ENCODE measurements around the gene RGL4. TPM values are rescaled to one million over a fixed set of nuclear protein-coding genes. Genes with fewer than 3 reads are reported as not detected.

Gene RGL4
- total and polyA plus RNA-seq, 2 of the 13 experiments (the other 11 are each of a cell fraction or from before 2014, with no cell fraction given) = not detected

GRCh38 chr22:23675502-23676415 is 15.1 kb upstream of the RGL4 start (continued):
- TF ChIP-seq HNF1A (IDR thresholded peaks at IDR 0.05; ENCODE audit: low read depth) (peak; percentile 90), HNF1A (CRISPR knock-in tag; IDR thresholded peaks at IDR 0.05; ENCODE audit: borderline replicate concordance) (peak; percentile 96), EEA1 (CRISPR knock-in tag; IDR thresholded peaks at IDR 0.05; ENCODE audit: borderline replicate concordance) (0 out of 2 replicates have a peak, but pooled peaks have one; percentile 22), DBP (CRISPR knock-in tag; IDR thresholded peaks at IDR 0.05; ENCODE audit: not compliant biosample characterization) (no peak), HOXA9 (CRISPR knock-in tag; IDR thresholded peaks at IDR 0.05; ENCODE audit: borderline replicate concordance) (no peak), NONO (IDR thresholded peaks at IDR 0.05) (no peak), NONO (CRISPR knock-in tag; conservative IDR thresholded peaks at IDR 0.05) (peak; percentile 65; the same call in 1 of the 2 replicates), REPIN1 (CRISPR knock-in tag; IDR thresholded peaks at IDR 0.05; ENCODE audit: borderline replicate concordance, low read depth) (no peak), ETV5 (CRISPR knock-in tag; IDR thresholded peaks at IDR 0.05; ENCODE audit: borderline replicate concordance) (0 out of 2 replicates have a peak, but pooled peaks have one; percentile 9), PCBP2 (optimal IDR thresholded peaks at IDR 0.05; ENCODE audit: low read depth, low read length, poor library complexity, severe bottlenecking) (no peak), GATA4 (IDR thresholded peaks at IDR 0.05; ENCODE audit: borderline replicate concordance, low read depth) (no peak), MZF1 (CRISPR knock-in tag; IDR thresholded peaks at IDR 0.05; ENCODE audit: borderline replicate concordance) (no peak), ZBTB1 (CRISPR knock-in tag; IDR thresholded peaks at IDR 0.05; ENCODE audit: borderline replicate concordance) (no peak), NFKBIZ (CRISPR knock-in tag; IDR thresholded peaks at IDR 0.05) (no peak), ZNF75D (CRISPR knock-in tag; IDR thresholded peaks at IDR 0.05; ENCODE audit: borderline replicate concordance) (no peak), ZSCAN12 (CRISPR knock-in tag; IDR thresholded peaks at IDR 0.05) (no peak), ZNF12 (CRISPR knock-in tag; IDR thresholded peaks at IDR 0.05) (0 out of 2 replicates have a peak, but pooled peaks have one; percentile 12), SP5 (CRISPR knock-in tag; IDR thresholded peaks at IDR 0.05; ENCODE audit: borderline replicate concordance, low read depth) (peak; percentile 22; the same call in 1 of the 2 replicates), ZNF432 (CRISPR knock-in tag; IDR thresholded peaks at IDR 0.05; ENCODE audit: borderline replicate concordance) (no peak)
